HepG2 (cell line): Measurements from ENCODE around the gene SBNO2. TPM values are rescaled to one million over a fixed set of nuclear protein-coding genes. Genes with fewer than 3 reads are reported as not detected.

Source experiments
- ATF4 ChIP-seq, 2 experiments: fragments of 450-650 bp in 1 of 2; sonication (generic) in 1 of 2; formaldehyde crosslinking; IDR thresholded peaks; 2 replicates each; pipeline versions ENCODE4 v1.5.0 to v1.8.0; 2020 to 2022; ENCODE audit warnings: mild to moderate bottlenecking in 1 of 2, missing genetic modification reagents in 1 of 2
- CERS6 ChIP-seq: sonication (generic); formaldehyde crosslinking; IDR thresholded peaks from 2 replicates; pipeline ENCODE4 v1.5.0; 2020; ENCODE audit warnings: missing genetic modification reagents
- HIVEP1 ChIP-seq: sonication (generic); formaldehyde crosslinking; IDR thresholded peaks from 2 replicates; pipeline ENCODE4 v1.4.0; 2020; ENCODE audit warnings: mild to moderate bottlenecking, missing genetic modification reagents
- MED13 ChIP-seq: sonication (generic); formaldehyde crosslinking; IDR thresholded peaks from 2 replicates; pipeline ENCODE4 v1.5.0; 2020; ENCODE audit warnings: missing genetic modification reagents
- MTF1 ChIP-seq: sonication (generic); formaldehyde crosslinking; IDR thresholded peaks from 2 replicates; pipeline ENCODE4 v1.5.0; 2020; ENCODE audit warnings: missing genetic modification reagents
- MYC ChIP-seq: sonication (generic); formaldehyde crosslinking; IDR thresholded peaks from 2 replicates; pipeline ENCODE4 v1.9.0; 2021; ENCODE audit warnings: missing genetic modification reagents, borderline replicate concordance
- MYPOP ChIP-seq: sonication (generic); formaldehyde crosslinking; IDR thresholded peaks from 2 replicates; pipeline ENCODE4 v1.8.1; 2023; ENCODE audit warnings: mild to moderate bottlenecking, moderate library complexity, missing genetic modification reagents
- PCBP2 ChIP-seq: fragments of 200-400 bp; formaldehyde crosslinking; optimal IDR thresholded peaks from 2 replicates; pipeline ENCODE3; 2018; ENCODE audit warnings: low read length, low read depth; ENCODE audit not compliant: poor library complexity, severe bottlenecking
- REXO4 ChIP-seq: sonication (generic); formaldehyde crosslinking; IDR thresholded peaks from 2 replicates; pipeline ENCODE4 v1.8.0; 2022; ENCODE audit warnings: missing genetic modification reagents, mild to moderate bottlenecking, borderline replicate concordance
- ZEB1 ChIP-seq: IDR thresholded peaks from 2 replicates; pipeline ENCODE4 v1.6.1; 2012; ENCODE audit warnings: mild to moderate bottlenecking, low read depth, inconsistent platforms; ENCODE audit not compliant: insufficient replicate concordance
- ZHX2 ChIP-seq, 2 experiments: sonication (generic) in 1 of 2; formaldehyde crosslinking in 1 of 2; IDR thresholded peaks; 2 replicates each; pipeline versions ENCODE4 v1.6.1 to v1.9.0; 2014 to 2022; ENCODE audit warnings: antibody characterized with exemption in 1 of 2, borderline replicate concordance in 1 of 2, inconsistent platforms in 1 of 2, low read depth in 1 of 2, missing genetic modification reagents in 1 of 2
- ZNF296 ChIP-seq: sonication (generic); formaldehyde crosslinking; conservative IDR thresholded peaks from 2 replicates; pipeline ENCODE4 v1.5.0; 2020; ENCODE audit warnings: mild to moderate bottlenecking, missing genetic modification reagents
- ZNF329 ChIP-seq: sonication (generic); formaldehyde crosslinking; IDR thresholded peaks from 2 replicates; pipeline ENCODE4 v1.9.0; 2021; ENCODE audit warnings: low read depth, mild to moderate bottlenecking, missing genetic modification reagents
- ZNF616 ChIP-seq: sonication (generic); formaldehyde crosslinking; IDR thresholded peaks from 2 replicates; pipeline ENCODE4 v1.5.0; 2020; ENCODE audit warnings: low read depth, mild to moderate bottlenecking, missing genetic modification reagents
- ZSCAN9 ChIP-seq: IDR thresholded peaks from 2 replicates; pipeline ENCODE4 v1.6.1; 2016; ENCODE audit warnings: borderline replicate concordance
- polyA plus RNA-seq, 8 experiments: library from polyadenylated mRNA; depleted of rRNA in 3 of 8; stranded (reverse) in 7 of 8; unstranded in 1 of 8; fragments of >200 nt; fragmentation: Illumina TruSeq in 4 of 8; extraction: Trizol in 4 of 8; gene quantifications; 2 replicates each; pipeline versions ENCODE4 v1.2.1 to v1.2.3, GENCODE V29; 2011 to 2016; ENCODE audit warnings: low read depth in 4 of 8, missing spikeins in 1 of 8, mixed read lengths in 1 of 8; ENCODE audit not compliant: insufficient read depth in 1 of 8
- total RNA-seq, 5 experiments: library from RNA; depleted of rRNA; stranded (reverse); fragments of >200 nt; fragmentation: Illumina TruSeq; extraction: Trizol; gene quantifications; 2 replicates each; pipeline ENCODE4 v1.2.3, GENCODE V29; 2016; ENCODE audit warnings: low read depth in 1 of 5

SBNO2 gene
- total and polyA plus RNA-seq, 2 of the 13 experiments (the other 11 are each of a cell fraction or from before 2014, with no cell fraction given) = 8.6 to 10.4 TPM

GRCh38 chr19:1205114-1206099 is 31.3 kb upstream of the SBNO2 start, which contains the start of gene STK11 (continued):
- TF ChIP-seq MYC (CRISPR knock-in tag) (peak; percentile 54; the same call in 1 of the 2 replicates), ZNF329 (CRISPR knock-in tag) (no peak), PCBP2 (no peak), CERS6 (no peak), ZEB1 (no peak), ZNF296 (CRISPR knock-in tag) (no peak), HIVEP1 (peak; percentile 76; the same call in 1 of the 2 replicates), MYPOP (CRISPR knock-in tag) (no peak), ZNF616 (CRISPR knock-in tag) (no peak; the same call in 1 of the 2 replicates), MTF1 (CRISPR knock-in tag) (no peak), ZHX2 (IDR thresholded peaks at IDR 0.05; ENCODE audit: low read depth) (no peak; the same call in 1 of the 2 replicates), ZHX2 (CRISPR knock-in tag; IDR thresholded peaks at IDR 0.05; ENCODE audit: borderline replicate concordance) (no peak), MED13 (no peak), REXO4 (CRISPR knock-in tag) (no peak), ATF4 (CRISPR knock-in tag; IDR thresholded peaks at IDR 0.05) (no peak), ZSCAN9 (CRISPR knock-in tag) (0 out of 2 replicates have a peak, but pooled peaks have one; percentile 32)
